ENCODE results near the gene ACSS3.
"Not testable (repeated sequence)": the region's sequence is repeated elsewhere in the genome, so short reads cannot be mapped to it uniquely, and the experiment has no call there.

Gene ACSS3

GRCh38 chr12:81043979-81044740 is 33.7 kb upstream of the ACSS3 start:
- Histone ChIP-seq H3K9ac (ENCODE audit: low read length) (no peak overlapping the region), H3K9me2 (replicated peaks; ENCODE audit: insufficient read depth, low read length) (no peaks in the 10 kb centered on the region), H3K27me3 (ENCODE audit: low read length) (no peaks in the 10 kb centered on the region), H3K36me3 (ENCODE audit: low read length) (no peaks in the 10 kb centered on the region), H3K27ac (ENCODE audit: low read depth, low read length) (no peak overlapping the region), H2AFZ (ENCODE audit: low read depth, low read length, severe bottlenecking) (no peak overlapping the region), H4K20me1 (ENCODE audit: low read depth, low read length) (no peaks in the 10 kb centered on the region), H3K4me3 (ENCODE audit: insufficient read depth, low read length, poor library complexity, severe bottlenecking) (no peak overlapping the region), H3K79me2 (ENCODE audit: insufficient read depth, low read length) (no peaks in the 10 kb centered on the region), H3F3A (ENCODE audit: insufficient read depth) (no peaks in the 10 kb centered on the region), H3K9me3 (ENCODE audit: insufficient read depth, low read length) (no peaks in the 10 kb centered on the region), H3K4me2 (ENCODE audit: low read depth, low read length, poor library complexity, severe bottlenecking) (no peak overlapping the region)
- TF ChIP-seq EZH2phosphoT487 (conservative IDR thresholded peaks at IDR 0.05; ENCODE audit: low read length): no peak
- TF ChIP-seq CTCF (IDR thresholded peaks at IDR 0.05; ENCODE audit: insufficient read depth, low read length, poor library complexity, severe bottlenecking): no peak

- not testable (repeated sequence) for H3K27me3 ChIP-seq (ENCODE audit: low read length); H4K20me1 ChIP-seq (ENCODE audit: low read depth, low read length); H3K36me3 ChIP-seq (ENCODE audit: low read length); H3K9me2 ChIP-seq (replicated peaks; ENCODE audit: insufficient read depth, low read length); H3K4me2 ChIP-seq (ENCODE audit: low read depth, low read length, poor library complexity, severe bottlenecking); H2AFZ ChIP-seq (ENCODE audit: low read depth, low read length, severe bottlenecking); H3K9me3 ChIP-seq (ENCODE audit: insufficient read depth, low read length); H3K27ac ChIP-seq (ENCODE audit: low read depth, low read length); H3K79me2 ChIP-seq (ENCODE audit: insufficient read depth, low read length); H3F3A ChIP-seq (ENCODE audit: insufficient read depth); H3K4me3 ChIP-seq (ENCODE audit: insufficient read depth, low read length, poor library complexity, severe bottlenecking); H3K9ac ChIP-seq (ENCODE audit: low read length)
These were observed 12.9 kb upstream of the ACSS3 start for GRCh38 chr12:81064971-81065370.

GRCh38 chr12:81070846-81071245 is 7.0 kb upstream of the ACSS3 start:
- Histone ChIP-seq H3K4me2 (ENCODE audit: low read depth, low read length, poor library complexity, severe bottlenecking) (no peak overlapping the region), H3K27ac (ENCODE audit: low read depth, low read length) (no peak overlapping the region), H3K9ac (ENCODE audit: low read length) (no peak overlapping the region), H2AFZ (ENCODE audit: low read depth, low read length, severe bottlenecking) (no peak overlapping the region), H3F3A (ENCODE audit: insufficient read depth) (no peaks in the 10 kb centered on the region), H4K20me1 (ENCODE audit: low read depth, low read length) (no peaks in the 10 kb centered on the region), H3K9me3 (ENCODE audit: insufficient read depth, low read length) (no peaks in the 10 kb centered on the region), H3K9me2 (replicated peaks; ENCODE audit: insufficient read depth, low read length) (no peaks in the 10 kb centered on the region), H3K4me3 (ENCODE audit: insufficient read depth, low read length, poor library complexity, severe bottlenecking) (no peak overlapping the region), H3K27me3 (ENCODE audit: low read length) (no peaks in the 10 kb centered on the region), H3K79me2 (ENCODE audit: insufficient read depth, low read length) (no peaks in the 10 kb centered on the region), H3K36me3 (ENCODE audit: low read length) (no peaks in the 10 kb centered on the region)
- no peak for TF ChIP-seq CTCF (IDR thresholded peaks at IDR 0.05; ENCODE audit: insufficient read depth, low read length, poor library complexity, severe bottlenecking)
- no peak for TF ChIP-seq EZH2phosphoT487 (conservative IDR thresholded peaks at IDR 0.05; ENCODE audit: low read length)

- Histone ChIP-seq H3K9me2 (replicated peaks; ENCODE audit: insufficient read depth, low read length) (no peaks in the 10 kb centered on the region), H3K27ac (ENCODE audit: low read depth, low read length) (no peak overlapping the region), H3K36me3 (ENCODE audit: low read length) (no peaks in the 10 kb centered on the region), H3K4me2 (ENCODE audit: low read depth, low read length, poor library complexity, severe bottlenecking) (no peak overlapping the region), H3K27me3 (ENCODE audit: low read length) (no peaks in the 10 kb centered on the region), H3K79me2 (ENCODE audit: insufficient read depth, low read length) (no peaks in the 10 kb centered on the region), H3K9ac (ENCODE audit: low read length) (no peak overlapping the region), H3K4me3 (ENCODE audit: insufficient read depth, low read length, poor library complexity, severe bottlenecking) (no peak overlapping the region), H2AFZ (ENCODE audit: low read depth, low read length, severe bottlenecking) (no peak overlapping the region), H3F3A (ENCODE audit: insufficient read depth) (no peaks in the 10 kb centered on the region), H4K20me1 (ENCODE audit: low read depth, low read length) (no peaks in the 10 kb centered on the region), H3K9me3 (ENCODE audit: insufficient read depth, low read length) (no peaks in the 10 kb centered on the region)
- TF ChIP-seq EZH2phosphoT487 (conservative IDR thresholded peaks at IDR 0.05; ENCODE audit: low read length) (no peak), CTCF (IDR thresholded peaks at IDR 0.05; ENCODE audit: insufficient read depth, low read length, poor library complexity, severe bottlenecking) (no peak)
These were observed 2.3 kb upstream of the ACSS3 start for GRCh38 chr12:81075539-81075938.

All from SU-DHL-6 (cell line).